HG02885 (cell line): Measurements from ENCODE around the gene PHF1.

Experiments used
- ATAC-seq: cut with Tn5 transposase; IDR thresholded peaks from one replicate; pipeline ENCODE4 v1.9.1; 2021; ENCODE audit warnings: mild to moderate bottlenecking; ENCODE audit not compliant: unreplicated experiment, poor library complexity

PHF1 gene

DNA sequence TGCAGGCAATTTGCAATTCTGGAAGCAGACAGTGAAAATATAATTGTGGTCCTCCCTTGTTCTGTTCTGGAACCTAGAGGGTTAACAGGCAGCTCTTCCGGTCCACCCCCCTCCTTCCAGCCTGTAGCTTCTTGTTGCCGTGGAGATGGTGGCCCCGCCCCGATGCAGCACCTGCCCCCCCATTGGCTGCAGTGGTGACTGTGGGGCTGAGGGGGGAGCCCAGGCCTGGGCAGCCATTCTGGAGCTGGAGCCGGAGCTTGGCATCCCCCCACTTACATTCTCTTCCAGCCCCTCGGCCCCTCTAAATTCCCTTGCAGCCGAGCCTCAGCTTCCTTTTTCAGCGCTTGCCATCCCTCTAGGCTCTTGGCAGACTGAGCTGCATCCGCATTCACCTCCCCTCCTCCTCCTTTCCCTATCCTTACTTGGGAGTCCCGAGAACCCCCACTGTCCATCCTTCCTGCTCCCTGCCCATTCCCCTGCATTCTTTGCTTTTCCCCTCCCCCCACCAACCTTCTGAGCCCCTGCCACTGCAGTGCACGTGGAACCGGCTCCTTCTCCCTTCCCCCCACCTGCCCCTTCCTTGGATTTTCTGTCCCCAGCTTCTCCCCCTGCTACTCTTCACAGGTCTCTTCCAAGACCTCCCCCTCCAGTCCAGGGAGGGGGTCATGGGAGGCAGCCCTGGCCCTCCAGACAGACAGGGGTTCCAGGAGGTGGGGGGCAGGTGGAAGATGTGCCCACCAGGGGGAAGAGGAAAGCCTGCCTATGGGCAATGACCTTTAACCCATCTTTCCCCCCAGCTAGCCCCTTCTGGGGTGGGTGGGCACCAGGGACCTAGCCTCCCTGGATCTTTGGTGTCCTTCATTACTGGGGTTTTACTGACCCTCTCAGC is 20.4 kb downstream of the PHF1 start:
- peak; percentile 47 for ATAC-seq

DNA sequence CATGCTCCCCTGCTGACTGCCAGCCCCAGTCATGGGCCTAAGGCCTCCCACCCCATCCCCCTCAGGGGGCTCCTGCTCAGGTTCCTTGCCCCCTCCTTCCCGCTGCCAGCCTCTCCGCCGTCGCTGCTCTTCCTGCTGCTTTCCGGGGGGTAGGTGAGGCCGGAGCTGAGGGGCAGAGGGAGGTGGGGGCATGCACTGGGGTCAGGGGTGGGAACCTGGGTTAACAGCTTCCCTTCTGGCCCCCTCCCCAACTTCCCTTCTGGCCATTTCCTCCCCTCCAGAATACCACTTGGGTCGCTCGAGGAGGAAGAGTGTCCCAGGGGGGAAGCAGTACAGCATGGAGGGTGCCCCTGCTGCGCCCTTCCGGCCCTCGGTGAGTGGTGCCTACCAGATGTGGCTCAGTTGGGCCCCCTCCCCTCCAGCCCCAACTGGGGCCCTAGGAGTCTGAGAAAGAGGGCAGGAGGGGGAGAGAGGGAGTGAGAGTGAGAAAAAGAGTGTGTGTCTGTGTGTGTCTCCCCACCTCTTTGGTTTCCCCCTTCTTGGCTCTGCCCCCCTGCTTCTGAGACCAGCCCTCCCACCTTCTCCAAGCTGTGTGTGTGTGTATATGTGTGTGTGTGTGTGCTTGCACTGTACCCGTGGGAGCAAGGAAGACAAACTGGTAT is 21.2 kb downstream of the PHF1 start:
- ATAC-seq = no peak

DNA sequence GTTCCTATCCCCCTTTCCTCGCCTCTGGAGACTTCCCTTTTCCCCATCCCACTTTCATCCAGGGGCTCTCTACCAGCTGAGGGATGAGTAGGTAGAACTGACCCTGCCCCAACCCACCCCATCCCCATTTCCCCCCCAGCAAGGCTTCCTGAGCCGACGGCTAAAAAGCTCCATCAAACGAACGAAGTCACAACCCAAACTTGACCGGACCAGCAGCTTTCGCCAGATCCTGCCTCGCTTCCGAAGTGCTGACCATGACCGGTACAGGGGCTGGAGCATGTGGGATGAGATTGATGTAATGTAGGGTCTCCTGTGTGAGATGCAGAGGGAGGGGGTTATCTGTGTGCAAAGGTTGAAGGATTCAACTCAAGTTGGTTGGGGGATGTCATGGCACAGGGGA is 21.7 kb downstream of the PHF1 start:
- ATAC-seq = no peak

DNA sequence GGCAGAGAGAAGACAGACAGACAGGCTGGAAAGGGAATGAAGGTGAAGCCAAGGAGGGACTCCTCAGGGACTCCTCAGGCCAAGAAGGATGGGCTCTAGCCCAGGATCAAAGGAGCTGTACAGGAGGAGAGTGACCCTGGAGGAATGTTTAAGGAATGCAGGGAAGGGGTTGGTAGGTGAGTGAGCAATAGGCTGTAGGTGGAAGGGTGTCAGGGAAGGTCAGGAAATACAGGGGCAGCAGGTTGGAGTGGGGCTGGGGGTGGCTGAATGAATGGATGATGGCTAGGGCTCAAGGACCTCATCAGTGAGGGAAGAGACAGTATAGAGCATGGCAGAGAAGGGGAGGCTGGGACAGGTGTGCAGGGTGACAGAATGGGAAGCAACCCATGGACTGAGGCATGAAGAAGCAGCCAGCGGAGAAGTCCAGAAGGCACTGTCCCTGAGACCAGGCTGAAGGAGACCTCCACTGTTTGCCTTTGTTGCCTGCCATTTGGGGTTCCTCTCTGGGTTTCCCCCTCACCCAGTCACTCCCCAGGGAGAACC is 22.3 kb downstream of the PHF1 start:
- ATAC-seq = no peak

DNA sequence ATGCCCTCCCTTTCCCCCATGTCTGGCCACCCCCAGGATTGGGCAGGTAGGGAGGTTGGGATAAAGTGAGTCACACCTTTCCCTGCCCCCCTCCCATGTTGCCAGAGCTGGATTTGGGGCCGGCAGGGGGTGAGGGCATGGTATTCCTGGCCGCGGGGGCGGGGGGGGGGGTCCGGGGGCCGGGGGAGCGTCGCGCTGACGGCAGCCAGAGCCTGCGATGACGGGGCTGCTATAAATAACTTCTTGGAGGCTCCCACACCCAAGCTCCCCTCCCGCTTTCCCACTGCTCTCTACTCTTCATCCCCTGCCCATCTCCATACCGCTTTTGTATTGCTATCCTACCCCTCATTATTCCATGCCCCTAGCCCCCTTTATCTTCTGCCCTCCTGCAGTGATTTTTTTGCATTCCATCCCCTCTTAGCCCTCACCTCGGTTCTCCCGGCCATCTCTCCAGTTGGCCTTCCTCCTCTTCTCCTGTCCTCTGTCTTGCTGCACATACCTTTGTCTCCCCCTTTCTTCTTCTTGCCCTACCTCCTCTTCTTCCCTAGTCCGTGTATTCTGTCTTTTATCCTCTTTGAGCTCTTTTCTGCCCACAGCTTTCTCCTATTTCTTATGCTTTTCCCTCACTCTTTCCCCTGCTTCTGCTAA is 22.9 kb downstream of the PHF1 start:
- ATAC-seq = no peak

DNA sequence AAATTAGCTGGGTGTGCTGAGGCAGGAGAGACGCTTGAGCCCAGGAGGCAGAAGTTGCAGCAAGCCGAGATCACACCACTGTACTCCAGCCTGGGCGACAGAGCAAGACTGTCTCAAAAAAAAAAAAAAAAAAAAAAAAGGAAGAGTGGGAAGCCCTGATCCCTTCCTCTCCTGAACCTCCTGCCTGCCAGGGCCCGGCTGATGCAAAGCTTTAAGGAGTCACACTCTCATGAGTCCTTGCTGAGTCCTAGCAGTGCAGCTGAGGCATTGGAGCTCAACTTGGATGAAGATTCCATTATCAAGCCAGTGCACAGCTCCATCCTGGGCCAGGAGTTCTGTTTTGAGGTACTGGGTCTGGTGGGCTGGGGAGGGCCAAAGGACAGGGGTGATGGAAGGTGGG is 24.1 kb downstream of the PHF1 start:
- no peak for ATAC-seq

DNA sequence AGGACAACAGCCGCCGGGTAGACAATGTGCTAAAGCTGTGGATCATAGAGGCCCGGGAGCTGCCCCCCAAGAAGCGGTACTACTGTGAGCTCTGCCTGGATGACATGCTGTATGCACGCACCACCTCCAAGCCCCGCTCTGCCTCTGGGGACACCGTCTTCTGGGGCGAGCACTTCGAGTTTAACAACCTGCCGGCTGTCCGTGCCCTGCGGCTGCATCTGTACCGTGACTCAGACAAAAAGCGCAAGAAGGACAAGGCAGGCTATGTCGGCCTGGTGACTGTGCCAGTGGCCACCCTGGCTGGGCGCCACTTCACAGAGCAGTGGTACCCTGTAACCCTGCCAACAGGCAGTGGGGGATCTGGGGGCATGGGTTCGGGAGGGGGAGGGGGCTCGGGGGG is 26.9 kb downstream of the PHF1 start:
- ATAC-seq = no peak

DNA sequence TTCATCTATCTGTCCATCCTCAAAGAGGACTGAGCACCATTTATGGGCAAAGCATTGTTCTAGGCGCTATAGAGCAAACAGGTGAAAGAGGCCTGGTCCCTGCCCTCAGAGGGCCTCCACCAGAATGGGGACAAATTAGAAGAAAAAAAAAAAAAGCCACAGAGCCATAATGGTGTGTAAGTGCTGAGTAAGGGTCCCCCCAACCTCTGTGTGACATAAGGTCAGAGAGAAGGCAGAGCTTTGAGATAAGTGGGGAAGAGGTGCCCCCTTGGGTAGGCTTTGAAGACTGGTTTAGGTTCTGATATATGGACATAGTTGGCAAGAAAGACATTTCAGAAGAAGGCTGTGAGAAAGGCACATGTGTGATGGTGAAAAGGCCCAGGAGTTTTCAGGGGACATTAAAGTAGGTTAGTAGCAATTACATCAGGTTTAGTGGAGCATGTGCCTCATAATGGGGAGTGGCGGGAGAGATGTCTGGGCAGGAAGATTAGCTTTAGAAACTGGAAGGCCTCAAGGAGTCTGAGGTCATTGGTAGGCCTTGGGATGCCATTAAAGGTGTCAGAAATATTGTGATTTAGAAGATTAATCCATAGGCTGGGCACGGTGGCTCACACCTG is 28.3 kb downstream of the PHF1 start:
- no peak for ATAC-seq

DNA sequence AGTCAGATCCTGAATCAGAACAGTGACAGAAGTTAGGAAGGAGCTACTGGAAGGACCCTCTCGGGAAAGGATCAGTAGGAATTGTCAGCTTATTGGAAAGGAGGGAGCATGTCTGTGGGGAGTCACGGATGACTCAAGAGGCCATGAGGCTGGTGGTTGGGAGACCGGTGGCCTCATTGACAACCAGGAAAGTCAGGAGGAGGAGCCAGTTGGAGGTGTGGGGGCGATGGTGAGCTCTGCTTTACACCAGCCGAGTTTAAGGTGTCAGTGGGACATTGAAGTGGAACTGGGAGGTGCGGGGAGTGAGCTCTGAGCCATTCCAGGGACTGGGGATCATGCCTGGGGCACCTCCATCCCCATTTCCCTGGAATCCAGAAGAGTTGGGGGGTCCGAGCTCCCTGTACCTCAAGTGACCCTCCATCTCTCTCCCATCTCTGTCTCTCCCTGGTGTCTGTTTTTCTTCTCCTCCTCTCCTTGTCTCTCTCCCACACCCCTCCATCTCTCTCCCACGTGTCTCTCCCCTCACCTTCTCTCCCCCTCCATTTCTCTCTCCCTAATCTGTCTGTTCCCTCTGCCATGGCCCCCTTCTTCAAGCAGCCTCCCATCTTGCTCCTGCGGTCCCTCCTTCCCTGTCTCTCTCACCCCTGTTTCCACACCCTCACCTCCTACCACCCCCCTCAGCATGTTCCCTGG is 29.3 kb downstream of the PHF1 start:
- ATAC-seq = no peak

DNA sequence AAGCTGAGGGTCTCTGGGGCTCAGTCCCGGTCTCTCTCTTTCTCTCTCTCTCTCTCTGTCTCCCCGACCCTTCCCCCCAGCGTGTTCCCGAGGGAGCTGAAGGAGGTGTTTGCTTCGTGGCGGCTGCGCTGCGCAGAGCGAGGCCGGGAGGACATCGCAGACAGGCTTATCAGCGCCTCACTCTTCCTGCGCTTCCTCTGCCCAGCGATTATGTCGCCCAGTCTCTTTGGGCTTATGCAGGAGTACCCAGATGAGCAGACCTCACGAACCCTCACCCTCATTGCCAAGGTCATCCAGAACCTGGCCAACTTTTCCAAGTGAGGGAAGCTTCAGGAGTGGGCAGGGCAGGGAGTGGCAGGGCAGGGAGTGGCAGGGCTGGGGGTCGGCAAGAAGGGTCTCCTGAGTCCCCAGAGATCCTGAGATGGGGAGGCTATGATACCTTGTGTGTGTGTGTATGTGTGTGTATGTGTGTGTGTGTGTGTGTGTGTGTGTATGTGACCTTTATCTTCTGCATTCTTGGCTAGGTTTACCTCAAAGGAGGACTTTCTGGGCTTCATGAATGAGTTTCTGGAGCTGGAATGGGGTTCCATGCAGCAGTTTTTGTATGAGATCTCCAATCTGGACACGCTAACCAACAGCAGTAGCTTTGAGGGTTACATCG is 30.0 kb downstream of the PHF1 start:
- no peak for ATAC-seq

DNA sequence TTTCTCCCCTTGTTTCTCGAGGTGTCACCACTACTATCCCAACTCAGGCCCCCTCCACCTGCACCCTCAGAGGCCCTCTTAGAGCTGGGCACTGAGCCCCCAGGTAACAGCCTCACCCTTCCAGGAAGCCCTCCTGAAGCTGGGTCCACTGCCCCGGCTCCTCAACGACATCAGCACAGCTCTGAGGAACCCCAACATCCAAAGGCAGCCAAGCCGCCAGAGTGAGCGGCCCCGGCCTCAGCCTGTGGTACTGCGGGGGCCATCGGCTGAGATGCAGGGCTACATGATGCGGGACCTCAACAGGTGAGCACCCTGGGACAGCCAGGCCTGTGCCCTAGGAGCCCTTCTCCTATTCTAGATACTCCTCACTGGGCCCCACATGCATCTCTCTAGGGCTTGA is 30.6 kb downstream of the PHF1 start:
- no peak for ATAC-seq

DNA sequence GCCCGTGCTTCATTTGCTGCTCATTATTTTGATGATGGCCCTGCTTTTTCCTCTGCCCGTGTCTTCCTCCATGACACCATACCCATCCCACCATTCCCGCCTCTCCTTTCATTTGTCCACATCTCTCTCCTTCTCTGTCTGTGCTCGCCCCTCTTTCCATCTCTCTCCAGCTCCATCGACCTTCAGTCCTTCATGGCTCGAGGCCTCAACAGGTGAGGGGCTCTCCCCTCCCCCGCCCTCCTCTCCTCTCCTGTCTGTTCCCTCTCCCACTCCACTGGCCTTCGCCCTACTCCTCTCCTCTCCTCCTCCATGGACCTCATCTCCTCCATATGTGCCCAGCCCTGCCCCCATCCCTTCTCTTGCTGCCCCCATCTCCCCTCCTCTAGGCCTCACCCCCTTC is 31.5 kb downstream of the PHF1 start:
- no peak for ATAC-seq

DNA sequence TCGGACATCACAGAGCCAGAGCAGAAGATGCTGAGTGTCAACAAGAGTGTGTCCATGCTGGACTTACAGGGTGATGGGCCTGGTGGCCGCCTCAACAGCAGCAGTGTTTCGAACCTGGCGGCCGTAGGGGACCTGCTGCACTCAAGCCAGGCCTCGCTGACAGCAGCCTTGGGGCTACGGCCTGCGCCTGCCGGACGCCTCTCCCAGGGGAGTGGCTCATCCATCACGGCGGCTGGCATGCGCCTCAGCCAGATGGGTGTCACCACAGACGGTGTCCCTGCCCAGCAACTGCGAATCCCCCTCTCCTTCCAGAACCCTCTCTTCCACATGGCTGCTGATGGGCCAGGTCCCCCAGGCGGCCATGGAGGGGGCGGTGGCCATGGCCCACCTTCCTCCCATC is 32.2 kb downstream of the PHF1 start:
- ATAC-seq = no peak

DNA sequence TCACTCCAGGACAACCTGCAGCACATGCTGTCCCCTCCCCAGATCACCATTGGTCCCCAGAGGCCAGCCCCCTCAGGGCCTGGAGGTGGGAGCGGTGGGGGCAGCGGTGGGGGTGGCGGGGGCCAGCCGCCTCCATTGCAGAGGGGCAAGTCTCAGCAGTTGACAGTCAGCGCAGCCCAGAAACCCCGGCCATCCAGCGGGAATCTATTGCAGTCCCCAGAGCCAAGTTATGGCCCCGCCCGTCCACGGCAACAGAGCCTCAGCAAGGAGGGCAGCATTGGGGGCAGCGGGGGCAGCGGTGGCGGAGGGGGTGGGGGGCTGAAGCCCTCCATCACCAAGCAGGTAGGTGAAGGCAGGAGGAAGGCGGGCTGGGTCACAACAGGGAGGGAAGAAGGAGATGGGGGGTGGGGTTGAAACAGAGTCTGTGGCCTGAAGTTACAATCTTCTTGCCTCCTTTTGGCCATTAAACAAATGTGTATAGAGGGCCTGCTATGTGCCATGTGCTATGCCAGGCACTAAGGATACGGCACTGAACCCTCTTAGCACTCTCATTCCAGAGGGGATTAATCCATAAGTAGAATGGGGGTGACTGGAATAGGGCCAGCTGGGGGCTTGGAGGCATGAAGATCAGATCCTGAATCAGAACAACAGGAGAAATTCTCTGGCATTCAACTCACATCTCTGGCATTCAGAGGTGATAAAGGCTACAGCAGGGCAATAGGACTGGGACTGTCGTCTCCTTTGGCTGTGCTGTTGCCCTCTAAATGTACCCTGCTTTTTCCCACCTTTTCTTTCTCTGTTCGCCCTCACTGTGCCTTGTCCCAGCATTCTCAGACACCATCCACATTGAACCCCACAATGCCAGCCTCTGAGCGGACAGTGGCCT is 33.0 kb downstream of the PHF1 start:
- ATAC-seq = no peak

DNA sequence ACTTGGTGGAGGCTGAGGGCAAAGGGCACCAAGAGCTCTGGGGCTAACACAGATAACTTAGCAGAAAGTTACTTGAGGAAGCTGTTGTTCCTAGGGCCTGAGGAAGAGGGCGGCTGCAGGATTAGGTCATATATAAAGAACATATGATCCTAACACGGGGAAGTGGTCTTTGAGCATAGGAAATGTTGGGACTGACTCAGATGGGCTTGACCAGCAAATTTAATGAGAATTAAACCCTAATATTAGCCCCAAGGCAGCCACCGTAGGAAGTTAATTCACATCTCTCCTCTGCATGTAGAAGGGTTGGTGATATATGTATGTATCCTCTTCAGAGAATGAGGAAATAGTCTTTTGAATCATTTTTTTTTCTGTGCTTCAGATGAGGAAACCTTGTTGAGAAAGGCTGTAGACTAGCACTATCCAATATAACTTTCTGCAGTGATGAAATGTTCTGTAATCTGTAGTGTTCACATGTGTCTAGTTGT is 34.3 kb downstream of the PHF1 start:
- ATAC-seq = no peak

DNA sequence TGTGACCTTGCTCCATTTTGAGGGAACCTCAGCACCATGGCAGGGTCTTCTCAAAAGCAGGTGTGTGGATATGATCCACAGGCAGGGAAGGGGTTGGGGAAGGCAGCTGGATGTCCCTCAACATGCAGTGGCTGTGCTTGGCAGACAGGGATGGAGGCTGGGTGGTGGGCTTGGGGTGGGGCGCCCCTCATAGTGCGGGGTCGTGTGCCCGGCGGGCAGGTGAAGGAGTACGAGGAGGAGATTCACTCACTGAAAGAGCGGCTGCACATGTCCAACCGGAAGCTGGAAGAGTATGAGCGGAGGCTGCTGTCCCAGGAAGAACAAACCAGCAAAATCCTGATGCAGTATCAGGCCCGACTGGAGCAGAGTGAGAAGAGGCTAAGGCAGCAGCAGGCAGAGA is 35.5 kb downstream of the PHF1 start:
- no peak for ATAC-seq

DNA sequence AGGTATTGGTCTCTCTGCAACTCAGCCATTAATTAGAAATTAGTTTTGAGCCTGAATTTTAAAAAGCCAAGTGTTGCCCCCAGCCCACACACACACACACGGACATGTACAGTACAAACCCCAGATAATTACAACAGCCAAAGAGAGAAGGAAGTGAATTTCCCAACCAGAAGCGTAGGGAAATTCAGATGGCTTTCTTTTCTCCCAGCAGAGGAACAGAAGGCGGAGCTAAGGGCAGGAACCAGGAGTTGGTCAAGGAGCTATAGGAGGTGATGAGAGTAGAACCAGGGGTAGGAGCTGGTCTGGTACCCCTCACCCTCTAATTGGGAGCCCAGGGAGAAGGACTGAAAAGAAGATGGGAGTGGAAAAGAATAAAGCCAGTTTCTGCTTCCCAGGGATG is 39.6 kb downstream of the PHF1 start:
- no peak for ATAC-seq

DNA sequence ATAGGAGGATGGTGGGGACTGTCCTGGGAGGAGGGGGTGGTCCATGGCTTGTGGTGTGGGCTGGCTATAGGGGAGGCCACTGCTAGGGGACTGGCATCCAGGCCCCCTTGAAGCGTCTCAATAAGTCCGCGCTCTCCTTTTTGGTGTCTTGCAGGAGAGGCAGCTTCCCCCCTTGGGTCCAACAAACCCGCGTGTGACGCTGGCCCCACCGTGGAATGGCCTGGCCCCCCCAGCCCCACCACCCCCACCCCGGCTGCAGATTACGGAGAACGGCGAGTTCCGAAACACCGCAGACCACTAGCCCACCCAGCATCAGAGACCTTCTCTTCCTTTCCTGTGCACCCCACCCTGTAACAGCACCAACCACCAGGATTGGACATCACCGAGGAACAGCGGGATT is 40.8 kb downstream of the PHF1 start:
- no peak for ATAC-seq

DNA sequence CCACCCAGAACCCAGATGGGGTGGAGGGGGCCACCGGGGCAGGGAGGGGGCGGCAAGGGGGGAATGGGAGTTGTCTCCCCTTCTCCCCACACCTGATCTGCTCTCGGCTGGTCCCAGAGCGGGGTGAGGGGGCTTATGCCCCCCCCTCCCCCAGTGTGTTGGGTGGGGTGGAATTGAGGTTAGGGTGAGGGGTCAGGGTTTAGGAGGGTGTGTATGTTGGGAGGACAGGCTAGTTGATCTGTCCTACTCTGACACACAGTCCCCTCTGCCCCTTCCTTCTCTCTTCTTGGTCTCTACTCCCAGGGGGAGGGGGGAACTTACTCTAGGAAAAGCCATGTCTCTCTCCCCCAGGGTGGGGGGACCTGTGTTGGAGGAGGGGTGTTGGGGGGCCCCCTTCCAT is 41.7 kb downstream of the PHF1 start:
- ATAC-seq = no peak
